Measurements from ENCODE around the gene SLC10A7. TPM values are rescaled to one million over a fixed set of nuclear protein-coding genes. Genes with fewer than 3 reads are reported as not detected.

SLC10A7 gene
- total RNA-seq, 1 donor from 2014 or later: 10.5 TPM

DNA sequence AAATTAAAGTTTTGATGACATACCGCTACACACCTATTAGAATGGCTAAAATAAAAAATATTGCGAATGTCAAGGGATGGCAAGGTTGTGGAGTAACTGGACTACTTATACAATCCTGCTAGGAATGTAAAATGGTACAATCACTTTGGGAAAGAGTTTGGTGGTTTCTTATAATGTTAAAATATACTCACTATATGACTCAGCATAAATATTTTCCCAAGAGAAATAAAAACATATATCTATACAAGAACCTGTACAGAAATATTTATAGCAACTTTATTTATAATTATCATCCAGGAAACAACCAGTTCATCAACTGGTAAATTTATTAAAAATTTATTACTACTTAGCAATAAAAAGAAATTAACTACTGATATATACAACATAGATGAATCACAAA, 89.7 kb downstream of the SLC10A7 start:
- Mint-ChIP-seq H3K4me1 (ENCODE audit: unreplicated experiment) (peaks cover 5% of the 10 kb centered on the region), H3K4me3 (ENCODE audit: unreplicated experiment) (no peak overlapping the region), H3K9me3 (ENCODE audit: unreplicated experiment) (no peaks in the 10 kb centered on the region), H3K36me3 (ENCODE audit: unreplicated experiment) (no peaks in the 10 kb centered on the region), H3K27ac (ENCODE audit: unreplicated experiment) (no peak overlapping the region), H3K27me3 (ENCODE audit: unreplicated experiment) (no peaks in the 10 kb centered on the region)
- TF ChIP-seq CTCF (IDR thresholded peaks at IDR 0.05): no peak
- DNase-seq (ENCODE audit: extremely low spot score, unreplicated experiment): no peak

- no peak for DNase-seq (ENCODE audit: extremely low spot score, unreplicated experiment)
Observed at GRCh38 chr4:146428298-146428697, 93.4 kb downstream of the SLC10A7 start.

GRCh38 chr4:146417822-146418221, 103.9 kb downstream of the SLC10A7 start:
- no peak for DNase-seq (ENCODE audit: extremely low spot score, unreplicated experiment)
- no peaks in the 10 kb centered on the region for H3K9me3 Mint-ChIP-seq (ENCODE audit: unreplicated experiment)
- H3K4me1 Mint-ChIP-seq (ENCODE audit: unreplicated experiment): peaks cover 4% of the 10 kb centered on the region
- no peaks in the 10 kb centered on the region for H3K36me3 Mint-ChIP-seq (ENCODE audit: unreplicated experiment)
- no peaks in the 10 kb centered on the region for H3K27me3 Mint-ChIP-seq (ENCODE audit: unreplicated experiment)
- H3K27ac Mint-ChIP-seq (ENCODE audit: unreplicated experiment): no peak overlapping the region
- H3K4me3 Mint-ChIP-seq (ENCODE audit: unreplicated experiment): no peak overlapping the region
- TF ChIP-seq CTCF (IDR thresholded peaks at IDR 0.05): no peak

More at GRCh38 chr4:146428298-146428697, 93.4 kb downstream of the SLC10A7 start:
- TF ChIP-seq CTCF (IDR thresholded peaks at IDR 0.05): no peak
- peaks cover 5% of the 10 kb centered on the region for H3K4me1 Mint-ChIP-seq (ENCODE audit: unreplicated experiment)
- no peaks in the 10 kb centered on the region for H3K27me3 Mint-ChIP-seq (ENCODE audit: unreplicated experiment)
- no peaks in the 10 kb centered on the region for H3K9me3 Mint-ChIP-seq (ENCODE audit: unreplicated experiment)
- H3K4me3 Mint-ChIP-seq (ENCODE audit: unreplicated experiment): no peak overlapping the region
- no peak overlapping the region for H3K27ac Mint-ChIP-seq (ENCODE audit: unreplicated experiment)
- H3K36me3 Mint-ChIP-seq (ENCODE audit: unreplicated experiment): no peaks in the 10 kb centered on the region

DNA sequence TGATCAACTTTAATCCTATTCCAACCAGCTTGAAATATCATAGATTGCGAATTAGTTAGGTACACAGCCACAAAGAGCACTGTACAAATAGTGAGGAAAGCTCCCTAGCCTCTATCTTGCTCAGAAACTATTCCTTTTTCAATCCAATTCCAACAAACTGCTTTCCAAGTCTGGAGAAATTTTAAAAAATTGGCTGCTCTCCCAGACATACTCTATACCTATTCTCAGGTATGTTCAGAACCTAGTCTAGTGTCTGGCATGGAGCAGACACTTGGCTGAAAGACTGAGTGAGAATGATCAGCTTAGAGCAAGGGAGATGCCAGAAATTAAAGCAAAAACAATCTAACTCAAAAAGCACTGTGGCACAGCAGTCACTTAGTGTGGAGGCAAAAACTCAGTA, 105.9 kb downstream of the SLC10A7 start:
- H3K4me1 Mint-ChIP-seq (ENCODE audit: unreplicated experiment): peaks cover 4% of the 10 kb centered on the region
- no peak overlapping the region for H3K4me3 Mint-ChIP-seq (ENCODE audit: unreplicated experiment)
- TF ChIP-seq CTCF (IDR thresholded peaks at IDR 0.05): no peak
- H3K9me3 Mint-ChIP-seq (ENCODE audit: unreplicated experiment): no peaks in the 10 kb centered on the region
- no peaks in the 10 kb centered on the region for H3K36me3 Mint-ChIP-seq (ENCODE audit: unreplicated experiment)
- H3K27me3 Mint-ChIP-seq (ENCODE audit: unreplicated experiment): no peaks in the 10 kb centered on the region
- no peak overlapping the region for H3K27ac Mint-ChIP-seq (ENCODE audit: unreplicated experiment)
- DNase-seq (ENCODE audit: extremely low spot score, unreplicated experiment): no peak

GRCh38 chr4:146407669-146408084, 114.1 kb downstream of the SLC10A7 start:
- no peak overlapping the region for H3K4me3 Mint-ChIP-seq (ENCODE audit: unreplicated experiment)
- TF ChIP-seq CTCF (IDR thresholded peaks at IDR 0.05): no peak
- H3K36me3 Mint-ChIP-seq (ENCODE audit: unreplicated experiment): no peaks in the 10 kb centered on the region
- peaks cover 9% of the 10 kb centered on the region for H3K4me1 Mint-ChIP-seq (ENCODE audit: unreplicated experiment)
- no peaks in the 10 kb centered on the region for H3K9me3 Mint-ChIP-seq (ENCODE audit: unreplicated experiment)
- H3K27ac Mint-ChIP-seq (ENCODE audit: unreplicated experiment): no peak overlapping the region
- H3K27me3 Mint-ChIP-seq (ENCODE audit: unreplicated experiment): no peaks in the 10 kb centered on the region
- DNase-seq (ENCODE audit: extremely low spot score, unreplicated experiment): no peak
